Liver (tissue), 9 donors: ENCODE measurements around the gene TCF12. TPM values are rescaled to one million over a fixed set of nuclear protein-coding genes. Genes with fewer than 3 reads are reported as not detected.

ENCODE experiments used
- DNase-seq: peaks from one replicate; pipeline ENCODE4 v3.0.0-alpha.2; 2017; ENCODE audit warnings: low spot score
- H3K27ac ChIP-seq, 2 donors: one replicate each; pipeline ENCODE4 v1.7.0; 2013; ENCODE audit warnings: inconsistent platforms in 2 of 2, low read length in 2 of 2, control low read depth in 1 of 2, low read depth in 1 of 2, mild to moderate bottlenecking in 1 of 2
- H3K27me3 ChIP-seq, 4 donors: one replicate each; pipeline versions ENCODE4 v1.6.1 to v1.7.0; 2013; ENCODE audit warnings: low read length in 3 of 4, inconsistent platforms in 1 of 4, mild to moderate bottlenecking in 1 of 4, moderate library complexity in 1 of 4; ENCODE audit not compliant: control insufficient read depth in 4 of 4, insufficient read depth in 4 of 4
- H3K36me3 ChIP-seq, 4 donors: one replicate each; pipeline versions ENCODE4 v1.6.1 to v1.7.0; 2013; ENCODE audit warnings: low read length in 3 of 4, mild to moderate bottlenecking in 3 of 4, low read depth in 1 of 4, moderate library complexity in 1 of 4; ENCODE audit not compliant: control insufficient read depth in 4 of 4, insufficient read depth in 3 of 4
- H3K4me1 ChIP-seq, 4 donors: one replicate each; pipeline versions ENCODE4 v1.6.1 to v1.7.0; 2013; ENCODE audit warnings: low read length in 3 of 4, mild to moderate bottlenecking in 3 of 4, moderate library complexity in 1 of 4; ENCODE audit not compliant: control insufficient read depth in 4 of 4, insufficient read depth in 4 of 4
- H3K4me3 ChIP-seq, 3 donors: one replicate each; pipeline versions ENCODE4 v1.6.1 to v1.7.0; 2013; ENCODE audit warnings: low read length in 3 of 3, control low read depth in 1 of 3, low read depth in 1 of 3, mild to moderate bottlenecking in 1 of 3
- H3K9ac ChIP-seq, 2 donors: one replicate each; pipeline ENCODE4 v1.7.0; 2013; ENCODE audit warnings: low read length in 2 of 2, mild to moderate bottlenecking in 2 of 2, moderate library complexity in 2 of 2, control low read depth in 1 of 2, low read depth in 1 of 2
- H3K9me3 ChIP-seq, 4 donors: one replicate each; pipeline versions ENCODE4 v1.6.1 to v1.7.0; 2013; ENCODE audit warnings: low read length in 3 of 4; ENCODE audit not compliant: control insufficient read depth in 4 of 4
- EGR1 ChIP-seq, 2 donors: IDR thresholded peaks; 2 replicates each; pipeline ENCODE4 v1.6.1; 2016 to 2018; ENCODE audit warnings: antibody characterized with exemption in 2 of 2, low read depth in 2 of 2
- FOXA1 ChIP-seq: IDR thresholded peaks from 2 replicates; pipeline ENCODE4 v1.6.1; 2016; ENCODE audit warnings: antibody characterized with exemption
- FOXA2 ChIP-seq: IDR thresholded peaks from 2 replicates; pipeline ENCODE4 v1.6.1; 2016; ENCODE audit warnings: antibody characterized with exemption
- GABPA ChIP-seq, 2 donors: IDR thresholded peaks in 1 of 2; conservative IDR thresholded peaks in 1 of 2; 2 replicates each; pipeline ENCODE4 v1.6.1; 2016; ENCODE audit warnings: antibody characterized with exemption in 2 of 2, mild to moderate bottlenecking in 1 of 2, moderate library complexity in 1 of 2
- HNF4A ChIP-seq, 2 donors: conservative IDR thresholded peaks; 2 replicates each; pipeline ENCODE4 v1.6.1; 2016; ENCODE audit warnings: antibody characterized with exemption in 2 of 2, mild to moderate bottlenecking in 2 of 2
- JUND ChIP-seq, 2 donors: IDR thresholded peaks; 2 replicates each; pipeline ENCODE4 v1.6.1; 2016; ENCODE audit warnings: antibody characterized with exemption in 2 of 2
- NR2F2 ChIP-seq: IDR thresholded peaks from 2 replicates; pipeline ENCODE4 v1.6.1; 2016; ENCODE audit warnings: antibody characterized with exemption
- RAD21 ChIP-seq, 2 donors: IDR thresholded peaks; 2 replicates each; pipeline ENCODE4 v1.6.1; 2016; ENCODE audit warnings: antibody characterized with exemption in 2 of 2, mild to moderate bottlenecking in 2 of 2
- RXRA ChIP-seq, 2 donors: IDR thresholded peaks; 2 replicates each; pipeline ENCODE4 v1.6.1; 2017 to 2018; ENCODE audit warnings: antibody characterized with exemption in 2 of 2, mild to moderate bottlenecking in 1 of 2
- SP1 ChIP-seq: IDR thresholded peaks from 2 replicates; pipeline ENCODE4 v1.6.1; 2018; ENCODE audit warnings: antibody characterized with exemption, mild to moderate bottlenecking
- TAF1 ChIP-seq: conservative IDR thresholded peaks from 2 replicates; pipeline ENCODE4 v1.6.1; 2016; ENCODE audit warnings: antibody characterized with exemption, mild to moderate bottlenecking
- YY1 ChIP-seq: IDR thresholded peaks from 2 replicates; pipeline ENCODE4 v1.6.1; 2016; ENCODE audit warnings: antibody characterized with exemption, mild to moderate bottlenecking
- WGBS: extraction: QIAGEN DNeasy Blood & Tissue Kit; methylation state at CpG from one replicate; pipeline ENCODE4 v1.1.7; 2013; 5-methylcytosine and 5-hydroxymethylcytosine counted together
- polyA plus RNA-seq, 2 donors: library from polyadenylated mRNA; stranded (reverse) in 1 of 2; unstranded in 1 of 2; fragments of 200-250 nt in 1 of 2; fragments of >200 nt in 1 of 2; fragmentation: Nextera tagmentation in 1 of 2; extraction: Ambion mirVana in 1 of 2; gene quantifications; one replicate each; pipeline versions ENCODE4 v1.2.1 to v1.2.3, GENCODE V29; 2013 to 2015
- total RNA-seq, 2 donors: library from RNA; depleted of rRNA; stranded (reverse); fragments of >200 nt; gene quantifications; one replicate each; pipeline ENCODE4 v1.2.3, GENCODE V29; 2014
- TF ChIP-seq, protein P1 (sequence below): IDR thresholded peaks from 2 replicates; pipeline ENCODE4 v1.6.1; 2016; ENCODE audit warnings: antibody characterized with exemption
- TF ChIP-seq, protein P2 (sequence below): IDR thresholded peaks from 2 replicates; pipeline ENCODE4 v1.6.1; 2016; ENCODE audit warnings: antibody characterized with exemption
- TF ChIP-seq, protein P3 (sequence below): IDR thresholded peaks from 2 replicates; pipeline ENCODE4 v1.6.1; 2016; ENCODE audit warnings: antibody characterized with exemption
- TF ChIP-seq, protein P4 (sequence below): fragments of 150-350 bp; IDR thresholded peaks from 2 replicates; pipeline ENCODE4 v1.5.1; 2017; ENCODE audit warnings: improper control_type of control experiment, low read depth, low read length; ENCODE audit not compliant: missing input control
- TF ChIP-seq, protein P5 (sequence below): IDR thresholded peaks from 2 replicates; pipeline ENCODE4 v1.6.1; 2016; ENCODE audit warnings: antibody characterized with exemption, mild to moderate bottlenecking
- donor health status: healthy.
- donor health status: healthy.
- donor health status: healthy.
- donor health status: healthy.
- donor health status: healthy.

TCF12 gene
- total and polyA plus RNA-seq, 4 donors: 8.7 to 38.3 (median 22.3) TPM

DNA sequence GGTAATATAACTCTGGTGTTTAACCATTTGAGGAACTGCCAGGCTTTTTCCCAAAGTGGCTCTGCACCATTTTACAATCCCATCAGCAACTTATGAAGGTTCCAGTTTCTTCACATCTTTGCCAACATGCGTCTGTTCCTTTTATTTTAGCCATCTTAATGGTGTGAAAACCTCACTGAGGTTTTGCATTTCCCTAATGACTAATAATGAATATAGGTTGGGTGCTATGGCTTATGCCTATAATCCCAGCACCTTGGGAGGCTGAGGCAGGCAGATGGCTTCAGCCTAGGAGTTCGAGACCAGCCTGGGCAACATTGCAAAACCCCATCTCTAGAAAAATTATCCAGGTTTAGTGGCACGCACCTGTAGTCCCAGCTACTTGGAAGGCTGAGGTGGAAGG lies 210.6 kb downstream of the TCF12 start:
- TF ChIP-seq, protein P1, sequence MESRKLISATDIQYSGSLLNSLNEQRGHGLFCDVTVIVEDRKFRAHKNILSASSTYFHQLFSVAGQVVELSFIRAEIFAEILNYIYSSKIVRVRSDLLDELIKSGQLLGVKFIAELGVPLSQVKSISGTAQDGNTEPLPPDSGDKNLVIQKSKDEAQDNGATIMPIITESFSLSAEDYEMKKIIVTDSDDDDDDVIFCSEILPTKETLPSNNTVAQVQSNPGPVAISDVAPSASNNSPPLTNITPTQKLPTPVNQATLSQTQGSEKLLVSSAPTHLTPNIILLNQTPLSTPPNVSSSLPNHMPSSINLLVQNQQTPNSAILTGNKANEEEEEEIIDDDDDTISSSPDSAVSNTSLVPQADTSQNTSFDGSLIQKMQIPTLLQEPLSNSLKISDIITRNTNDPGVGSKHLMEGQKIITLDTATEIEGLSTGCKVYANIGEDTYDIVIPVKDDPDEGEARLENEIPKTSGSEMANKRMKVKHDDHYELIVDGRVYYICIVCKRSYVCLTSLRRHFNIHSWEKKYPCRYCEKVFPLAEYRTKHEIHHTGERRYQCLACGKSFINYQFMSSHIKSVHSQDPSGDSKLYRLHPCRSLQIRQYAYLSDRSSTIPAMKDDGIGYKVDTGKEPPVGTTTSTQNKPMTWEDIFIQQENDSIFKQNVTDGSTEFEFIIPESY: no peak
- TF ChIP-seq TAF1: no peak
- TF ChIP-seq, protein P2, sequence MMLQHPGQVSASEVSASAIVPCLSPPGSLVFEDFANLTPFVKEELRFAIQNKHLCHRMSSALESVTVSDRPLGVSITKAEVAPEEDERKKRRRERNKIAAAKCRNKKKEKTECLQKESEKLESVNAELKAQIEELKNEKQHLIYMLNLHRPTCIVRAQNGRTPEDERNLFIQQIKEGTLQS: no peak
- TF ChIP-seq EGR1 (IDR thresholded peaks at IDR 0.05; ENCODE audit: low read depth in 2 of 2): no peak
- no peak for TF ChIP-seq NR2F2
- no peak for TF ChIP-seq YY1
- no peak for TF ChIP-seq HNF4A (conservative IDR thresholded peaks at IDR 0.05)
- TF ChIP-seq, protein P3, sequence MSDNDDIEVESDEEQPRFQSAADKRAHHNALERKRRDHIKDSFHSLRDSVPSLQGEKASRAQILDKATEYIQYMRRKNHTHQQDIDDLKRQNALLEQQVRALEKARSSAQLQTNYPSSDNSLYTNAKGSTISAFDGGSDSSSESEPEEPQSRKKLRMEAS: no peak
- TF ChIP-seq, protein P4, sequence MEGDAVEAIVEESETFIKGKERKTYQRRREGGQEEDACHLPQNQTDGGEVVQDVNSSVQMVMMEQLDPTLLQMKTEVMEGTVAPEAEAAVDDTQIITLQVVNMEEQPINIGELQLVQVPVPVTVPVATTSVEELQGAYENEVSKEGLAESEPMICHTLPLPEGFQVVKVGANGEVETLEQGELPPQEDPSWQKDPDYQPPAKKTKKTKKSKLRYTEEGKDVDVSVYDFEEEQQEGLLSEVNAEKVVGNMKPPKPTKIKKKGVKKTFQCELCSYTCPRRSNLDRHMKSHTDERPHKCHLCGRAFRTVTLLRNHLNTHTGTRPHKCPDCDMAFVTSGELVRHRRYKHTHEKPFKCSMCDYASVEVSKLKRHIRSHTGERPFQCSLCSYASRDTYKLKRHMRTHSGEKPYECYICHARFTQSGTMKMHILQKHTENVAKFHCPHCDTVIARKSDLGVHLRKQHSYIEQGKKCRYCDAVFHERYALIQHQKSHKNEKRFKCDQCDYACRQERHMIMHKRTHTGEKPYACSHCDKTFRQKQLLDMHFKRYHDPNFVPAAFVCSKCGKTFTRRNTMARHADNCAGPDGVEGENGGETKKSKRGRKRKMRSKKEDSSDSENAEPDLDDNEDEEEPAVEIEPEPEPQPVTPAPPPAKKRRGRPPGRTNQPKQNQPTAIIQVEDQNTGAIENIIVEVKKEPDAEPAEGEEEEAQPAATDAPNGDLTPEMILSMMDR: no peak
- no peak for TF ChIP-seq RAD21 (IDR thresholded peaks at IDR 0.05)
- no peak for TF ChIP-seq GABPA (IDR thresholded peaks at IDR 0.05 in 1 of 2, conservative IDR thresholded peaks at IDR 0.05 in 1 of 2)
- 96% methylated on average over 3 of the region's 3 CpGs for WGBS
- no peak for DNase-seq

DNA sequence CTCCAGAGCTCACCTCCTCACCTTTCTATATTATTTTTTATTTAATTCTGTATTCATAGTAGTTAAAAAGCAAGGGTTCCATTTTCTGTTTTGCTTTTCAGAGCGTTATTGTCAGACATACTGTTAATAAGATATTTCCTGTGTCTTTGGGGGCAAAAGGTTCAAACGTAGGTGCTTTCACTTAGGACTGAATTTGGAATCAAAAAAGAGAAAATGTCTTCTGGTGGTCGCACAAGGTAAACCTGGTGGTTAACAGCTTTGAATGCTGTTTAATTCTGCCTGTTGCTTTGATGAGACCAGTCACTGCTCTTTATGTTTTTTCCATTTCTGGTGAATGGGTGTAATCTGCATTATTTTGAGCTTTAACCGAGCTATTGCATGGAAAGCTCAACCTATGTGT lies 212.5 kb downstream of the TCF12 start:
- no peak for DNase-seq
- no peaks in the 10 kb centered on the region for H3K36me3 ChIP-seq
- H3K27ac ChIP-seq: no peak overlapping the region
- H3K9me3 ChIP-seq: no peaks in the 10 kb centered on the region
- H3K9ac ChIP-seq: no peak overlapping the region
- H3K27me3 ChIP-seq: no peaks in the 10 kb centered on the region
- WGBS: 88% methylated on average over 4 of the region's 4 CpGs
- peaks cover under 1 to 8% (median 2%) of the 10 kb centered on the region in 4 donors for H3K4me1 ChIP-seq
- no peak overlapping the region for H3K4me3 ChIP-seq
- TF ChIP-seq RXRA (IDR thresholded peaks at IDR 0.05): no peak
- TF ChIP-seq, protein P2: no peak
- TF ChIP-seq, protein P5, sequence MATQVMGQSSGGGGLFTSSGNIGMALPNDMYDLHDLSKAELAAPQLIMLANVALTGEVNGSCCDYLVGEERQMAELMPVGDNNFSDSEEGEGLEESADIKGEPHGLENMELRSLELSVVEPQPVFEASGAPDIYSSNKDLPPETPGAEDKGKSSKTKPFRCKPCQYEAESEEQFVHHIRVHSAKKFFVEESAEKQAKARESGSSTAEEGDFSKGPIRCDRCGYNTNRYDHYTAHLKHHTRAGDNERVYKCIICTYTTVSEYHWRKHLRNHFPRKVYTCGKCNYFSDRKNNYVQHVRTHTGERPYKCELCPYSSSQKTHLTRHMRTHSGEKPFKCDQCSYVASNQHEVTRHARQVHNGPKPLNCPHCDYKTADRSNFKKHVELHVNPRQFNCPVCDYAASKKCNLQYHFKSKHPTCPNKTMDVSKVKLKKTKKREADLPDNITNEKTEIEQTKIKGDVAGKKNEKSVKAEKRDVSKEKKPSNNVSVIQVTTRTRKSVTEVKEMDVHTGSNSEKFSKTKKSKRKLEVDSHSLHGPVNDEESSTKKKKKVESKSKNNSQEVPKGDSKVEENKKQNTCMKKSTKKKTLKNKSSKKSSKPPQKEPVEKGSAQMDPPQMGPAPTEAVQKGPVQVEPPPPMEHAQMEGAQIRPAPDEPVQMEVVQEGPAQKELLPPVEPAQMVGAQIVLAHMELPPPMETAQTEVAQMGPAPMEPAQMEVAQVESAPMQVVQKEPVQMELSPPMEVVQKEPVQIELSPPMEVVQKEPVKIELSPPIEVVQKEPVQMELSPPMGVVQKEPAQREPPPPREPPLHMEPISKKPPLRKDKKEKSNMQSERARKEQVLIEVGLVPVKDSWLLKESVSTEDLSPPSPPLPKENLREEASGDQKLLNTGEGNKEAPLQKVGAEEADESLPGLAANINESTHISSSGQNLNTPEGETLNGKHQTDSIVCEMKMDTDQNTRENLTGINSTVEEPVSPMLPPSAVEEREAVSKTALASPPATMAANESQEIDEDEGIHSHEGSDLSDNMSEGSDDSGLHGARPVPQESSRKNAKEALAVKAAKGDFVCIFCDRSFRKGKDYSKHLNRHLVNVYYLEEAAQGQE: no peak
- TF ChIP-seq, protein P1: no peak
- TF ChIP-seq GABPA (IDR thresholded peaks at IDR 0.05 in 1 of 2, conservative IDR thresholded peaks at IDR 0.05 in 1 of 2): no peak
- TF ChIP-seq NR2F2: no peak
- TF ChIP-seq, protein P4: no peak
- TF ChIP-seq FOXA1: no peak
- no peak for TF ChIP-seq JUND (IDR thresholded peaks at IDR 0.05)
- no peak for TF ChIP-seq HNF4A (conservative IDR thresholded peaks at IDR 0.05)
- TF ChIP-seq YY1: no peak
- TF ChIP-seq FOXA2: no peak
- no peak for TF ChIP-seq EGR1 (IDR thresholded peaks at IDR 0.05; ENCODE audit: low read depth in 2 of 2)
- no peak for TF ChIP-seq SP1

More for the DNA sequence above, 210.6 kb downstream of the TCF12 start:
- Histone ChIP-seq H3K9me3 (no peaks in the 10 kb centered on the region), H3K36me3 (peaks cover 0 to 3% (median 0%) of the 10 kb centered on the region in 4 donors), H3K27ac (no peak overlapping the region), H3K27me3 (no peaks in the 10 kb centered on the region), H3K4me3 (no peak overlapping the region), H3K4me1 (peaks cover 0 to 2% (median 0%) of the 10 kb centered on the region in 4 donors), H3K9ac (no peak overlapping the region)
